Measurements from ENCODE around the gene TRAP1.
A peak's percentile ranks its signal among the peaks of the same experiment; 100 is the strongest.
"Not testable (repeated sequence)": the region's sequence is repeated elsewhere in the genome, so short reads cannot be mapped to it uniquely, and the experiment has no call there.

Gene TRAP1

DNA sequence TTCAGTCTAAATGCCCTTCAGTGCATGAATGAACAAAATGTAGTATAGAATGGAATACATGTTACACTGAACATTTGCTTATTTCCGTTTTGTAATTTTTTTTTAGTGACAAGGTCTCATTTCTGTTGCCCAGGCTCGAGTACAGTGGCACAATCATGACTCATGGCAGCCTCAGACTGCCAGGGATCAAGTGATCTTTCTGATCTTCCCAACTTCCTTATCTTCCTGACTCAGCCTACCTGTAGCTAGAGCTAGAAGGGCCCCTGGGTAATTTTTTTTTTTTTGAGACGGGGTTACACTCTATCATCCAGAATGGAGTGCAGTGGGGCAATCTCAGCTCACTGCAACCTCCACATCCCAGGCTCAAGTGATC is 98.6 kb downstream of the TRAP1 start:
- Histone ChIP-seq H3K27me3 (replicated peaks; ENCODE audit: control insufficient read depth, insufficient read depth, low read length) (no peaks in the 10 kb centered on the region), H3K4me3 (ENCODE audit: low read length) (no peak overlapping the region), H3K4me1 (ENCODE audit: control insufficient read depth, insufficient read depth, low read length) (no peaks in the 10 kb centered on the region), H3K36me3 (ENCODE audit: control insufficient read depth, insufficient read depth, low read length, severe bottlenecking) (no peaks in the 10 kb centered on the region), H3K9ac (ENCODE audit: low read length) (no peak overlapping the region), H3K9me3 (ENCODE audit: control insufficient read depth, low read length) (no peaks in the 10 kb centered on the region)
- DNase-seq (ENCODE audit: low read depth): no peak

DNA sequence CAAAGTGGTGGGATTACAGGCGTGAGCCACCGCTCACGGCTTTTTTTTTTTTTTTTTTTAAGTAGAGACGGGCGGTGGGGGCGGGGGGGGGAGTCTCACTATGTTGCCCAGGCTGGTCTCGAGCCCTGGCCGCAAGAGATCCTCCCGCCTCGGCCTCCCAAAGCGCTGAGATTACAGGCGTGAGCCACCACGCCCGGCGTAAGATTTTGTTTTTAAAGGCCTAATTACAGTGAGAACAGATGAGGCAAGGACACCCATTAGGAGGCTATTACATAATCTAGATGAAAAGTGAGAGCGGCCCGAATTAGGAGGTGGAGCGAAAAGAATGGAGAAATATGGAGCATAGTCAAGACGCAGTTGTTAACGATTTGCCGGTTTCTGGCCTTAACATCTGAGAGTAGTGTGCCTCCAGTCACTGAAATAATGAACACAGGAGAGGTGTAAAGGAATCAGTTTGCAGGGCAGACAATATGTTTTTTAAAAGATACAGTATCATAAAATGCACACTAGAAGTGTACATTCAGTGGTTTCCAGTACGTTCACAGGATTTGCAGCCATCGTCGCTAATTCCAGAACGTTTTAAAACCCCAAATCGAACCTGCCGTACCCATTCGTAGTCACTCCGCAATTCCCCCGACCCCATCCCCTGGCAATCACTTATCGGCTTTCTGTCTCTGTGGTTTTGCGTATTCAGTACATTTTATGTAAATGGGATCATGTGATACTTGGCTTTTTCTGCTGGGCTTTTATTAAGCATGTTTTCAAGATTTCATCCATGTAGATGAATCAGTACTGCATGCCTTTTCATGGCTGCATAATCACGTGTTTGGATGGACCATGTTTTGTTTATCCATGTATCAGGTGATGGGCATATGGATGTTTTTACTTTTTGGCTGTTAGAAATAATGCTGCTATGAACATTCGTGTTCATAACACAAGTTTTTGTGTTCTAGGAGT is 104.5 kb downstream of the TRAP1 start:
- peak overlapping the region; percentile 97 for H3K9ac ChIP-seq (ENCODE audit: low read length)
- H3K36me3 ChIP-seq (ENCODE audit: control insufficient read depth, insufficient read depth, low read length, severe bottlenecking): no peaks in the 10 kb centered on the region
- peaks cover 17% of the 10 kb centered on the region for H3K4me1 ChIP-seq (ENCODE audit: control insufficient read depth, insufficient read depth, low read length)
- H3K27me3 ChIP-seq (replicated peaks; ENCODE audit: control insufficient read depth, insufficient read depth, low read length): no peaks in the 10 kb centered on the region
- DNase-seq (ENCODE audit: low read depth): no peak
- peak overlapping the region; percentile 100 for H3K4me3 ChIP-seq (ENCODE audit: low read length)
- H3K9me3 ChIP-seq (ENCODE audit: control insufficient read depth, low read length): no peaks in the 10 kb centered on the region

DNA sequence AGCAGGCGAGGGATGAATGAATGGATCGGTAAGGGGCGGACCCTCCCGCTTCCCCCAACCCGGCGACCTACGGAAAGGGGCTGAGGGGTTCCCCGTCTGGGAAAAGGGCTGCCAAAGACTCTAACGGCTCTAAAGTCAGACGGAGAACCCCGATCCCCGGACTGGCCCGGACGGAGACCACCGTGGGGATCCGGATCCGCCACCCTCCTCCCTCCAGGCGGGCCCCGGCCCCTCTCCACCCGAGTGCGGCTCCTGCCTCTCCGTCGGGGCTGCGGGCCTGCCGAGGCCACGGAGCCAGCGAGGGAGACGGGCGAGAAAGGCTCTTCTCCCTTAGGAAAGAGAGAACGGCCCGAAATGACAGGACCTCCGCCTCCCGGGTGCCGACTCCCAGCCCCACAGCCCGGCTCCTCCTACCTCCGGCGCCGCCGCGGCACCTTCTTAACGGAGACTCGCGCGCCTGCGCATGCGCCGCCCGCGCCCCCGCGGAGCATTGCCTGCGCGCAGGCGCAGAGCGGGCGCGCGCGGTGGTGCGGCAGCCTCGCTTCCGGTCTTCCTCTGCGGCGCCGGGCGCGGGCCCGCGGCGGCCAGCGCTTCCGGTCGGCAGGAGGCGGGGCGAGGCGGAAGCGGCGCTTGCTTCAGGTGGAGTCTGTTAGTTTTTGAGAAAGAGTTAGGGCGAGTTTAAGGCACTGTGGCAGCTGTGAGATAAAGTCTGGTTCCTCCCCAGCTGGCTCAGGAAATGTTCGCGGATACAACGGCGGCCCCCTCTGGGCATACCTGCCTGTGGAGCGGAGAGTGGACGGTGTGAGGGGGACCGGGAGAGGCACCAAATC is 106.0 kb downstream of the TRAP1 start, which contains the start of gene SLX4:
Gene SLX4, minus strand, starts transcription at position 461 of the 830 bp plus-strand sequence. CDS start 2,642 bp downstream, outside the sequence.
- no peaks in the 10 kb centered on the region for H3K27me3 ChIP-seq (replicated peaks; ENCODE audit: control insufficient read depth, insufficient read depth, low read length)
- peak within 1 kb of the TSS; percentile 100 for H3K4me3 ChIP-seq (ENCODE audit: low read length)
- H3K9ac ChIP-seq (ENCODE audit: low read length): peak within 1 kb of the TSS; percentile 97
- peaks cover 17% of the 10 kb centered on the region for H3K4me1 ChIP-seq (ENCODE audit: control insufficient read depth, insufficient read depth, low read length)
- DNase-seq (ENCODE audit: low read depth): peak; percentile 98
- H3K9me3 ChIP-seq (ENCODE audit: control insufficient read depth, low read length): no peaks in the 10 kb centered on the region
- peaks cover 3% of the 10 kb centered on the region for H3K36me3 ChIP-seq (ENCODE audit: control insufficient read depth, insufficient read depth, low read length, severe bottlenecking)

DNA sequence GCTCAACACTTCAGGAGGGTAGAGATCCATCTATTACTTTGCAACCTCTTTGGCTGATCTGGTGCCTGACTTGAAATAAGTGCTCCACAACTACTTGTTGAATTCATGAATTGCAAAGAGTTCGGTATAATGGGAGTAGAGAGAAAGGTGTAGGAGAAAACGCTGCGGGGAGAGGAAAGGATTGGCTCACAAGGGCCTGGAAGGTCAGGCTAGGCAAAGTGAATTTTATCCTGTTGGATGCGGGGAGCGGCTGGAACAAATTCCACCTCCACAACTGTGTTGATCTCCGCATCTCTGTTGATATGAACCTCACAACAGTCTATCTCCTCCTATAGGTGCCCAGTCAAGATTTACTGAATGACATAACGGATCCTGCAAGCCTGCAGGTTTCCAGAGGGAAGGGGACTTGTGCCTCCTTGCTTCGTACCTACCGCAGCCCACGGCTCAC is 106.6 kb downstream of the TRAP1 start:
- H3K27me3 ChIP-seq (replicated peaks; ENCODE audit: control insufficient read depth, insufficient read depth, low read length): no peaks in the 10 kb centered on the region
- H3K4me3 ChIP-seq (ENCODE audit: low read length): peak overlapping the region; percentile 100
- H3K9ac ChIP-seq (ENCODE audit: low read length): peak overlapping the region; percentile 97
- peaks cover 17% of the 10 kb centered on the region for H3K4me1 ChIP-seq (ENCODE audit: control insufficient read depth, insufficient read depth, low read length)
- peaks cover 6% of the 10 kb centered on the region for H3K36me3 ChIP-seq (ENCODE audit: control insufficient read depth, insufficient read depth, low read length, severe bottlenecking)
- H3K9me3 ChIP-seq (ENCODE audit: control insufficient read depth, low read length): no peaks in the 10 kb centered on the region
- peak; percentile 58 for DNase-seq (ENCODE audit: low read depth)

DNA sequence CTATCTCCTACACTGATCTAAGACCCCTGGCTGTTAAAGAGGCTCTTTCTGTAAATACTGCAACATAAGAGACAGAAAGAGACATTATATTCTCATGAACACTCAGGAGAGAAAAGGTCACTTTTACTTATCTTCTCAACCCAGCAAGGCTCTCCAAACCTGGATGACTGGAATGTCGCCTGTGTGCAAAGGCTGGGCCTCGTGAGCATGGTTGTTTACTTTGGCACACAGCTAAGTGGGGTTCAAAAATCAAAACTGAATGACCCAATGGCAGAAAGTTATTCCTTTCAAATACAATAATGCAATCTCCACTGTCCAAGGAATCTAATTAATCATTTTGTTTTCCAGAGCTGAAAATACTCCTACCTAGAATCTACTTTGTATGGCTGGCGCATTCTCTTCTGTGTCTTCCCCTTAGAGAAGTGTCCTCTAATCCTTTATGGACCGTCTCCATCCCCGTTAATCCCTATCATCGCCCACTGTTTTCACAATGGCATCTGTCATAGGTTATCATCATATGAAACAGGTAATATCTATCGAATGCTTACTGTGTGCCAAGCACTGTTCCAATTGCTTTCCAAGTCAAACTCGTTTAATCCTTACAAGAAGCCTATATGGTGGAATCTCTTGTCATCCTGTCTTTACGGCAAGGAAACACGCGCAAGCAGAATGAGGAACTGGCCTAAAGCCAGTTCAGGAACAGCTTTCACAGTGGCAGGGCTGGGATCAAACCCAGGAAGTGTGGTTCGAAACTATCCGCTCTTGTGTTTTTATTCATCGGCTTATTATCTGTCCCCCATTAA is 107.2 kb downstream of the TRAP1 start:
- Histone ChIP-seq H3K4me3 (ENCODE audit: low read length) (peak overlapping the region; percentile 100), H3K9ac (ENCODE audit: low read length) (peak overlapping the region; percentile 97), H3K9me3 (ENCODE audit: control insufficient read depth, low read length) (no peaks in the 10 kb centered on the region), H3K4me1 (ENCODE audit: control insufficient read depth, insufficient read depth, low read length) (peaks cover 17% of the 10 kb centered on the region), H3K27me3 (replicated peaks; ENCODE audit: control insufficient read depth, insufficient read depth, low read length) (no peaks in the 10 kb centered on the region), H3K36me3 (ENCODE audit: control insufficient read depth, insufficient read depth, low read length, severe bottlenecking) (peaks cover 6% of the 10 kb centered on the region)
- no peak for DNase-seq (ENCODE audit: low read depth)

DNA sequence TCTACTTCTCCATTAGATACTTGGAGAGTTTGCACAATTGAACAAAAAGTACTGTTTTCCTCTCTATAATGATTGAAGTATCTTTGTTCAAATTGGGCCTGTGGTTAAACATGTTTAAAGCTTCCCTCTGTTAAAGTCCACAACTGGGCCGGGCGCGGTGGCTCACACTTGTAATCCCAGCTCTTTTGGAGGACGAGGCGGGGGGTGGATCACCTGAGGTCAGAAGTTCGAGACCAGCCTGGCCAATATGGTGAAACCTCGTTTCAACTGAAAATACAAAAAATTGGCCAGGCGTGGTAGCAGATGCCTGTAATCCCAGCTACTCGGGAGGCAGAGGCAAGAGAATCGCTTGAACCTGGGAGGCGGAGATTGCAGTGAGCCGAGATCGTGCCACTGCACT is 108.3 kb downstream of the TRAP1 start:
- H3K4me3 ChIP-seq (ENCODE audit: low read length); H3K9ac ChIP-seq (ENCODE audit: low read length); DNase-seq (ENCODE audit: low read depth); H3K27me3 ChIP-seq (replicated peaks; ENCODE audit: control insufficient read depth, insufficient read depth, low read length); H3K9me3 ChIP-seq (ENCODE audit: control insufficient read depth, low read length); H3K36me3 ChIP-seq (ENCODE audit: control insufficient read depth, insufficient read depth, low read length, severe bottlenecking): not testable (repeated sequence)
- peaks cover 17% of the 10 kb centered on the region for H3K4me1 ChIP-seq (ENCODE audit: control insufficient read depth, insufficient read depth, low read length)

DNA sequence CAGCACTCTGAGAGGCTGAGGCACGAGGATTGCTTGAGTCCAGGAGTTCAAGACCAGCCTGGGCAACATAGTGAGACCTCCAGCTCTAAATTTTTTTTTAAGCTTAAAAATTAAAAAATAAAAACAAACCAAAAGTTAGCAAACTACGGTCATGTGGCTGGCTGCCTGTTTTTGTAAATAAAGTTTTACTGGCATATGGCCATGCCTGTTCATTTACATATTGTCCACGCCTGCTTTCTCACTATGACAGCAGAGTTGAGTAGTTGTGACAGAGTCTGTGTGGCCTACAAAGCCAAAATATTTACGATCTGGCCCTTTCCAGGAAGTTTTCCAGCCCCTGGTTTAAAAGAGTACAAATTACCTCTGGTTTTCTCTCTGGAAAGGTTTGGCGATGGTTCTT is 109.3 kb downstream of the TRAP1 start:
- DNase-seq (ENCODE audit: low read depth): no peak
- no peaks in the 10 kb centered on the region for H3K27me3 ChIP-seq (replicated peaks; ENCODE audit: control insufficient read depth, insufficient read depth, low read length)
- H3K4me3 ChIP-seq (ENCODE audit: low read length): no peak overlapping the region
- H3K36me3 ChIP-seq (ENCODE audit: control insufficient read depth, insufficient read depth, low read length, severe bottlenecking): peaks cover 12% of the 10 kb centered on the region
- H3K9me3 ChIP-seq (ENCODE audit: control insufficient read depth, low read length): no peaks in the 10 kb centered on the region
- no peak overlapping the region for H3K9ac ChIP-seq (ENCODE audit: low read length)
- H3K4me1 ChIP-seq (ENCODE audit: control insufficient read depth, insufficient read depth, low read length): peaks cover 11% of the 10 kb centered on the region

Data from adipocyte (in vitro differentiated cells).